B cell (primary cell): ENCODE data around the gene AKAP8. TPM values are rescaled to one million over a fixed set of nuclear protein-coding genes. Genes with fewer than 3 reads are reported as not detected.

Experiments
- ATAC-seq: fragments of 200-7000 bp; cut with Tn5 transposase; one replicate; pipeline ENCODE4 v1.10.0; 2021; ENCODE audit warnings: low read depth, mild to moderate bottlenecking, moderate number of reproducible peaks, moderate library complexity
- CTCF ChIA-PET: fragments of 350-600 bp; sonication (Branson Sonifier 250); formaldehyde crosslinking; loops from one replicate; lab custom pipeline; 2021; ENCODE audit warnings: antibody characterized with exemption, inconsistent platforms; lab: Charles Lee
- POLR2A ChIA-PET: fragments of 350-600 bp; sonication (Branson Sonifier 250); formaldehyde crosslinking; loops from one replicate; lab custom pipeline; 2021; ENCODE audit warnings: antibody characterized with exemption; lab: Charles Lee
- DNase-seq: peaks from one replicate; pipeline ENCODE4 v3.0.0; 2013
- H2AFZ ChIP-seq: 2 replicates; pipeline ENCODE4 v1.6.1; 2012; ENCODE audit warnings: mild to moderate bottlenecking, low read depth, low read length; ENCODE audit not compliant: insufficient read depth, poor library complexity, severe bottlenecking
- H3K27ac ChIP-seq, 2 donors: 1 replicate in 1 of 2; 2 replicates in 1 of 2; pipeline ENCODE4 v1.5.1; 2012 to 2013; ENCODE audit warnings: low read length in 2 of 2, mild to moderate bottlenecking in 2 of 2, moderate library complexity in 1 of 2
- H3K27me3 ChIP-seq, 4 experiments: fragments of 200-600 bp in 1 of 4; sonication (generic) in 1 of 4; replicated peaks in 1 of 4; 1 replicate in 2 of 4; 2 replicates in 2 of 4; pipeline versions ENCODE4 v1.6.1 to v1.7.0; 2013 to 2016; ENCODE audit warnings: low read length in 3 of 4, mild to moderate bottlenecking in 2 of 4, mixed read lengths in 1 of 4, moderate library complexity in 1 of 4; ENCODE audit not compliant: insufficient read depth in 4 of 4, control insufficient read depth in 3 of 4; ENCODE audit errors: control extremely low read depth in 1 of 4
- H3K36me3 ChIP-seq, 2 experiments: replicated peaks in 1 of 2; 1 replicate in 1 of 2; 2 replicates in 1 of 2; pipeline versions ENCODE4 v1.6.1 to v1.7.1; 2013; ENCODE audit warnings: low read length in 1 of 2; ENCODE audit not compliant: insufficient read depth in 2 of 2, control insufficient read depth in 1 of 2; ENCODE audit errors: control extremely low read depth in 1 of 2, extremely low read depth in 1 of 2
- H3K4me1 ChIP-seq, 2 donors: fragments of 200-600 bp in 1 of 2; sonication (generic) in 1 of 2; 1 replicate in 1 of 2; 2 replicates in 1 of 2; pipeline versions ENCODE4 v1.5.1 to v1.6.1; 2013 to 2017; ENCODE audit warnings: low read length in 2 of 2; ENCODE audit not compliant: control insufficient read depth in 2 of 2, insufficient read depth in 2 of 2
- H3K4me2 ChIP-seq: replicated peaks from 2 replicates; pipeline ENCODE3; 2012; ENCODE audit warnings: mild to moderate bottlenecking, low read depth, low read length; ENCODE audit not compliant: poor library complexity, severe bottlenecking
- H3K4me3 ChIP-seq, 5 experiments: fragments of 200-600 bp in 1 of 5; sonication (generic) in 1 of 5; 1 replicate in 3 of 5; 2 replicates in 2 of 5; pipeline versions ENCODE4 v1.5.1 to v1.7.0; 2011 to 2016; ENCODE audit warnings: low read length in 4 of 5, mild to moderate bottlenecking in 4 of 5, low read depth in 2 of 5, control low read depth in 1 of 5, moderate library complexity in 1 of 5; ENCODE audit not compliant: insufficient read depth in 1 of 5; ENCODE audit errors: control extremely low read depth in 1 of 5, extremely low read depth in 1 of 5
- H3K79me2 ChIP-seq: fragments of 200-600 bp; sonication (generic); one replicate; pipeline ENCODE4 v1.6.0; 2016; ENCODE audit warnings: low read length; ENCODE audit not compliant: control insufficient read depth, insufficient read depth
- H3K9ac ChIP-seq: fragments of 200-600 bp; sonication (generic); 2 replicates; pipeline ENCODE4 v1.6.1; 2017; ENCODE audit warnings: mild to moderate bottlenecking, low read length, moderate library complexity
- H3K9me3 ChIP-seq, 3 donors: one replicate each; pipeline versions ENCODE4 v1.6.1 to v1.7.1; 2013; ENCODE audit warnings: low read length in 2 of 3; ENCODE audit not compliant: control insufficient read depth in 2 of 3, insufficient read depth in 1 of 3; ENCODE audit errors: control extremely low read depth in 1 of 3
- H4K20me1 ChIP-seq: 2 replicates; pipeline ENCODE4 v1.6.0; 2012; ENCODE audit warnings: mild to moderate bottlenecking, low read length; ENCODE audit not compliant: insufficient read depth, control insufficient read depth, poor library complexity, severe bottlenecking
- H3K27ac Mint-ChIP-seq: one replicate; pipeline ENCODE4 v1.8.0; 2021; ENCODE audit warnings: mixed read lengths
- H3K27me3 Mint-ChIP-seq: one replicate; pipeline ENCODE4 v1.8.0; 2021; ENCODE audit warnings: mixed read lengths
- H3K4me1 Mint-ChIP-seq: one replicate; pipeline ENCODE4 v1.8.0; 2021; ENCODE audit warnings: mixed read lengths
- H3K4me3 Mint-ChIP-seq: one replicate; pipeline ENCODE4 v1.8.0; 2021; ENCODE audit warnings: mixed read lengths
- H3K9me3 Mint-ChIP-seq: one replicate; pipeline ENCODE4 v1.8.0; 2022; ENCODE audit warnings: mixed read lengths; ENCODE audit not compliant: insufficient read depth
- CTCF ChIP-seq: fragments of 200-600 bp; IDR thresholded peaks from one replicate; pipeline ENCODE4 v1.8.0; 2022; ENCODE audit warnings: antibody characterized with exemption, mild to moderate bottlenecking
- EZH2 ChIP-seq: IDR thresholded peaks from 2 replicates; pipeline ENCODE4 v1.6.1; 2012; ENCODE audit warnings: borderline replicate concordance, low read depth, mild to moderate bottlenecking, moderate library complexity, low read length; ENCODE audit not compliant: insufficient read depth, poor library complexity, severe bottlenecking
- WGBS: methylation state at CpG from one replicate; pipeline ENCODE4 v1.1.5; 2013; ENCODE audit warnings: missing lambda C conversion rate; ENCODE audit not compliant: insufficient coverage; 5-methylcytosine and 5-hydroxymethylcytosine counted together
- intact Hi-C: fragments of 100-400 bp; cut with micrococcal nuclease; formaldehyde crosslinking; loops from one replicate; pipeline ENCODE4 v1.10.0; 2022
- polyA plus RNA-seq: library from polyadenylated mRNA; depleted of rRNA; stranded (reverse); fragments of >200 nt; gene quantifications from 2 replicates; pipeline ENCODE4 v1.2.3, GENCODE V29; 2012
- total RNA-seq, 2 donors: library from RNA; stranded (reverse); fragments of 120-200 nt in 1 of 2; gene quantifications; 1 replicate in 1 of 2; 2 replicates in 1 of 2; pipeline versions ENCODE4 v1.2.3 to v1.2.4, GENCODE V29; 2013 to 2022

The AKAP8 gene
- total and polyA plus RNA-seq, 2 donors (not counting 1 experiment from before 2014, with no cell fraction given) = 30.0 to 84.8 TPM

GRCh38 chr19:15317392-15318071 lies 62.1 kb downstream of the AKAP8 start:
- TF ChIP-seq EZH2 (no peak), CTCF (no peak)
- H3K4me1 ChIP-seq = peaks cover 87 to 94% of the 10 kb centered on the region in 2 donors
- peaks cover 88% of the 10 kb centered on the region for H3K4me1 Mint-ChIP-seq
- no peaks in the 10 kb centered on the region for H3K27me3 ChIP-seq
- CTCF ChIA-PET = interaction anchor here (0.8 to 2.3 kb wide), 12 partner anchors 9 to 102 kb away, joined by 3 to 6 read pairs (median 4); partner anchors contain the start of gene AKAP8L
- 100% methylated on average over 2 of the region's 3 CpGs for WGBS
- DNase-seq (no peak), ATAC-seq (no peak)
- peak overlapping the region; percentile 63 for H3K4me2 ChIP-seq
- peak overlapping the region; percentile 88 for H3K27ac Mint-ChIP-seq
- peak overlapping the region in 1 of 5 experiments; percentile 6 for H3K4me3 ChIP-seq
- no peaks in the 10 kb centered on the region for H3K27me3 Mint-ChIP-seq
- H3K9me3 Mint-ChIP-seq = no peaks in the 10 kb centered on the region
- POLR2A ChIA-PET = interaction anchor here (0.5 to 1.9 kb wide), 4 partner anchors 10 to 1478 kb away, joined by 3 to 7 read pairs (median 4); partner anchors contain the start of gene BRD4
- H3K9me3 ChIP-seq = no peaks in the 10 kb centered on the region
- H3K27ac ChIP-seq = peak overlapping the region; percentile 79 to 86
- intact Hi-C loops = loop anchor here (1.0 to 2.0 kb wide), 3 partner anchors 10 to 29 kb away; no protein-coding TSS in a partner anchor
- peaks cover 1 to 6% of the 10 kb centered on the region in 2 experiments for H3K36me3 ChIP-seq
- H3K4me3 Mint-ChIP-seq = peak overlapping the region; percentile 72
- H2AFZ ChIP-seq = no peak overlapping the region
- peaks cover 97% of the 10 kb centered on the region for H4K20me1 ChIP-seq
- peak overlapping the region; percentile 21 for H3K9ac ChIP-seq
- H3K79me2 ChIP-seq = peaks cover 100% of the 10 kb centered on the region

- H3K4me2 ChIP-seq = peak overlapping the region; percentile 63
- H2AFZ ChIP-seq = no peak overlapping the region
- H4K20me1 ChIP-seq = peaks cover 100% of the 10 kb centered on the region
- H3K9me3 Mint-ChIP-seq = no peaks in the 10 kb centered on the region
- peak overlapping the region in 3 of 5 experiments; percentile 6 to 19 (median 18) for H3K4me3 ChIP-seq
- peak overlapping the region; percentile 72 for H3K4me3 Mint-ChIP-seq
- peaks cover 1 to 6% of the 10 kb centered on the region in 2 experiments for H3K36me3 ChIP-seq
- 0% methylated on average over 1 of the region's 2 CpGs for WGBS
- peaks cover 100% of the 10 kb centered on the region for H3K79me2 ChIP-seq
- H3K27ac Mint-ChIP-seq = peak overlapping the region; percentile 88
- no peaks in the 10 kb centered on the region for H3K27me3 Mint-ChIP-seq
- intact Hi-C loops = no loop called here
- ChIA-PET POLR2A (interaction anchor here (1.4 to 1.9 kb wide), 2 partner anchors 15 to 18 kb away, joined by 3 to 7 read pairs; partner anchors contain the start of gene BRD4), CTCF (interaction anchor here (0.8 to 1.5 kb wide), 7 partner anchors 10 to 53 kb away, joined by 3 to 6 read pairs (median 4); no protein-coding TSS in a partner anchor)
- H3K9ac ChIP-seq = peak overlapping the region; percentile 24
- no peaks in the 10 kb centered on the region for H3K9me3 ChIP-seq
- peaks cover 90% of the 10 kb centered on the region for H3K4me1 Mint-ChIP-seq
- TF ChIP-seq CTCF (no peak), EZH2 (no peak)
- ATAC-seq = peak; percentile 32
- H3K27me3 ChIP-seq = no peaks in the 10 kb centered on the region
- peaks cover 90 to 96% of the 10 kb centered on the region in 2 donors for H3K4me1 ChIP-seq
- H3K27ac ChIP-seq = peak overlapping the region; percentile 62 to 86
- DNase-seq = peak; percentile 67
Measured at GRCh38 chr19:15316498-15316897, 63.1 kb downstream of the AKAP8 start.
